Measurements from ENCODE around the gene PDX1.

The PDX1 gene

DNA sequence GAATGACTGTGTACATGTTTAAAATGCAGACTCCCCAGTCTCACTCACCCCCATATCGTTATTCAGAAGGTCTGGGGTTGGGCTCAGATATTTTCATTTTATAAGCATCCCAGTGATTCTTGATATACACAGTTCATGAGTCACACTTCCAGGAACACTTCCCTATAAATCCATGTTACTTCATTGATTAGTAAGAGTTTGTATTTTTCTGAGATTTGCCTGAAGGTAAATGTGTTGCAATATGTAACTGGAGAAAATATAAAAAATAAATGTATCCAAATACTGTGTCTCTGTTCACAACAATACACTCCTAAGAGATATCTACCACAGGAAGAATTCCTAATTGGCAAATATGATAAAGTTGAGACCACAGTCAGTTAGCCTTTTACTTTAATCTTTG lies 6.6 kb upstream of the PDX1 start:
- Histone ChIP-seq H2AFZ (ENCODE audit: low read depth, low read length, severe bottlenecking) (no peak overlapping the region), H3K9ac (ENCODE audit: low read length) (no peak overlapping the region), H3K36me3 (ENCODE audit: low read length) (no peaks in the 10 kb centered on the region), H3F3A (ENCODE audit: insufficient read depth) (no peaks in the 10 kb centered on the region), H3K27me3 (ENCODE audit: low read length) (no peaks in the 10 kb centered on the region), H3K9me3 (ENCODE audit: insufficient read depth, low read length) (no peaks in the 10 kb centered on the region), H4K20me1 (ENCODE audit: low read depth, low read length) (no peaks in the 10 kb centered on the region), H3K27ac (ENCODE audit: low read depth, low read length) (no peak overlapping the region), H3K79me2 (ENCODE audit: insufficient read depth, low read length) (no peaks in the 10 kb centered on the region), H3K4me3 (ENCODE audit: insufficient read depth, low read length, poor library complexity, severe bottlenecking) (no peak overlapping the region), H3K4me2 (ENCODE audit: low read depth, low read length, poor library complexity, severe bottlenecking) (no peak overlapping the region), H3K9me2 (replicated peaks; ENCODE audit: insufficient read depth, low read length) (no peaks in the 10 kb centered on the region)
- TF ChIP-seq, protein P1, sequence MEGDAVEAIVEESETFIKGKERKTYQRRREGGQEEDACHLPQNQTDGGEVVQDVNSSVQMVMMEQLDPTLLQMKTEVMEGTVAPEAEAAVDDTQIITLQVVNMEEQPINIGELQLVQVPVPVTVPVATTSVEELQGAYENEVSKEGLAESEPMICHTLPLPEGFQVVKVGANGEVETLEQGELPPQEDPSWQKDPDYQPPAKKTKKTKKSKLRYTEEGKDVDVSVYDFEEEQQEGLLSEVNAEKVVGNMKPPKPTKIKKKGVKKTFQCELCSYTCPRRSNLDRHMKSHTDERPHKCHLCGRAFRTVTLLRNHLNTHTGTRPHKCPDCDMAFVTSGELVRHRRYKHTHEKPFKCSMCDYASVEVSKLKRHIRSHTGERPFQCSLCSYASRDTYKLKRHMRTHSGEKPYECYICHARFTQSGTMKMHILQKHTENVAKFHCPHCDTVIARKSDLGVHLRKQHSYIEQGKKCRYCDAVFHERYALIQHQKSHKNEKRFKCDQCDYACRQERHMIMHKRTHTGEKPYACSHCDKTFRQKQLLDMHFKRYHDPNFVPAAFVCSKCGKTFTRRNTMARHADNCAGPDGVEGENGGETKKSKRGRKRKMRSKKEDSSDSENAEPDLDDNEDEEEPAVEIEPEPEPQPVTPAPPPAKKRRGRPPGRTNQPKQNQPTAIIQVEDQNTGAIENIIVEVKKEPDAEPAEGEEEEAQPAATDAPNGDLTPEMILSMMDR (IDR thresholded peaks at IDR 0.05; ENCODE audit: insufficient read depth, low read length, poor library complexity, severe bottlenecking), result no peak
- no peak for TF ChIP-seq EZH2phosphoT487 (conservative IDR thresholded peaks at IDR 0.05; ENCODE audit: low read length)

DNA sequence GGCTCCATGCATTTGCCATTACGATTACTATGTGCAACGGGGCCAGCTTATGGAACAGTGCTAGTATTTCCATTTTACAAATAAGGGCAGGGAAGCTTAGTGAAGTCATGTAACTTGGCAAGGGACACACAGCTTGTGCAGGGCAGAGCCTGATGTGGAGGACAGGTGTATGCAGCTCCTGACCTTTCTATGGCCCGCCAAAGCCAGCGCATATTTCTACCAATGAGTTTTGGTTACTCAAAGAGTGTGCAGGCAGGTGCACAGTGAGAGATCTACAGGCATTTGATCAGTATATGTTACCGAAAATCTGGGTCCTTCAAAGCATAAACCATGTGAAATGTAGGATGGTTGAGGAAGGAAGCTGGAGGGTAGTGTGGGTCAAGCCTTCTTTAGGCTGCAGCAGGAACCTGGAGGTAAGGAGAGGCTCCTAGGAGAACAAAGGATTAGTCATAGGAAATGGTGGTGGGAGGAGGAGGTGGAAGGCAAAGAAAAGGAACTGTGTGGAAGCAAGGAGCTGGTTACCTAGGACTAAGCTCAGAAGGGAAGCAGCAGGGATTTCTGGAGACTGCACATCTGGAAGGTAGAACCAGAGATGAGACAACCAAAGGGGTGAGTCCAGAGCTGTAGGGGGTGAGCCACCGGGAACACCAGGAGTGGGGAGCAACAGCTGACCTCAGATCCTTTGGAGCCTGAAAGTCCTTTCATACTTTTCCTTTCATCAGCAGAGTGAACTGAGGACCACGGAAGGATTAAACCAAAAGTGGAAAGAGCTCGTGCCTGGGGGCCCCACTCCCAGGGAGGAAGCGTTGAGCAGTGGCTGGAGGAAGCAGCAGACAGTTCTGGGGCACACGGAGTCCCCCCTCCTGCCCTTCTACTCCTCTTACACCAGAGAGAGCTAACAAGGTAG lies 4.2 kb upstream of the PDX1 start:
- H3K4me3 ChIP-seq (ENCODE audit: insufficient read depth, low read length, poor library complexity, severe bottlenecking), result no peak overlapping the region
- H3K9me2 ChIP-seq (replicated peaks; ENCODE audit: insufficient read depth, low read length), result no peaks in the 10 kb centered on the region
- H3K36me3 ChIP-seq (ENCODE audit: low read length), result no peaks in the 10 kb centered on the region
- no peaks in the 10 kb centered on the region for H3K27me3 ChIP-seq (ENCODE audit: low read length)
- H3K4me2 ChIP-seq (ENCODE audit: low read depth, low read length, poor library complexity, severe bottlenecking), result no peak overlapping the region
- no peak for TF ChIP-seq EZH2phosphoT487 (conservative IDR thresholded peaks at IDR 0.05; ENCODE audit: low read length)
- TF ChIP-seq, protein P1 (IDR thresholded peaks at IDR 0.05; ENCODE audit: insufficient read depth, low read length, poor library complexity, severe bottlenecking), result no peak
- no peaks in the 10 kb centered on the region for H3F3A ChIP-seq (ENCODE audit: insufficient read depth)
- no peaks in the 10 kb centered on the region for H4K20me1 ChIP-seq (ENCODE audit: low read depth, low read length)
- H2AFZ ChIP-seq (ENCODE audit: low read depth, low read length, severe bottlenecking), result no peak overlapping the region
- H3K9ac ChIP-seq (ENCODE audit: low read length), result no peak overlapping the region
- no peaks in the 10 kb centered on the region for H3K9me3 ChIP-seq (ENCODE audit: insufficient read depth, low read length)
- no peaks in the 10 kb centered on the region for H3K79me2 ChIP-seq (ENCODE audit: insufficient read depth, low read length)
- no peak overlapping the region for H3K27ac ChIP-seq (ENCODE audit: low read depth, low read length)

DNA sequence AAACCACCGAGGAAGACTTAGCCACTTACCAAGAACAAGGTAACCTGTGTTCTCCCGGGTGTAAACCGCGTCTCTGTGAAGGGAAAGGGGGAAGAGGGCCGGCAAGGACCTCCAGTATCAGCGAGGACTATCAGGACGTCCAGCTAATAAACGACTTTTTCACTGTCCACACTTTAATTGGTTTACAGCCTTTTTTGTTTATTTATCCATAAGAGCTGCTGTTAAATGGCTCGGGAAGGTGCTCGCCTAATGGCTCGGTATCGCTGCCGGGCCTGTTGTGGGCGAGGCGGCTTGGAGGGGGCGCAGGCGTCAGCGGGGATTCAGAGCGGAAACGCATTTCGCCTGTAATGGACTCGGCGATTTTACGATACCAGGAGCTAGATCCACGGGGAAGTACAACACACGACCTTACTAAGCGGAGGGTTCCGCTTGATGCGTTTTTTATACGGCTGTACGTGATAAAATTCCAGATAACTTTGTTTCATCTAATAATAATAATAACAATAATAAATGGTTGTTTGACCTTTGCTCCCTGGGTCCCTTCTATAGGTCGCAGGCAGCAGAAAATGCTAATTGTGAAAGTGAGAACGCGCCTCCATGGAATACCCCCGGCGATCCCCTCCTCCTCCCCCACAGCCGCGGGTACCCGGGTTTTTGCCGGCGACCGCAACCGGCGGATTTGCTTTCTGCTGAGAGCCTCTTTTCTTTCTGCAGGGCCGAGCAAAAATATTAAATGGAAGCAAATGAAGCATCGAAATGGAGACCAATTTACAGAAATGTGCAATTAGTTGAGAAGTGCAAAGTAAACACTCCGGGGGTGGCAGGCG lies 2.5 kb upstream of the PDX1 start:
- H3K4me2 ChIP-seq (ENCODE audit: low read depth, low read length, poor library complexity, severe bottlenecking), result no peak overlapping the region
- H3F3A ChIP-seq (ENCODE audit: insufficient read depth), result no peaks in the 10 kb centered on the region
- H3K79me2 ChIP-seq (ENCODE audit: insufficient read depth, low read length), result no peaks in the 10 kb centered on the region
- TF ChIP-seq, protein P1 (IDR thresholded peaks at IDR 0.05; ENCODE audit: insufficient read depth, low read length, poor library complexity, severe bottlenecking), result no peak
- TF ChIP-seq EZH2phosphoT487 (conservative IDR thresholded peaks at IDR 0.05; ENCODE audit: low read length), result no peak
- H4K20me1 ChIP-seq (ENCODE audit: low read depth, low read length), result no peaks in the 10 kb centered on the region
- H3K27me3 ChIP-seq (ENCODE audit: low read length), result no peaks in the 10 kb centered on the region
- no peak overlapping the region for H3K27ac ChIP-seq (ENCODE audit: low read depth, low read length)
- H3K9me3 ChIP-seq (ENCODE audit: insufficient read depth, low read length), result no peaks in the 10 kb centered on the region
- H3K36me3 ChIP-seq (ENCODE audit: low read length), result no peaks in the 10 kb centered on the region
- no peak overlapping the region for H2AFZ ChIP-seq (ENCODE audit: low read depth, low read length, severe bottlenecking)
- H3K9me2 ChIP-seq (replicated peaks; ENCODE audit: insufficient read depth, low read length), result no peaks in the 10 kb centered on the region
- no peak overlapping the region for H3K4me3 ChIP-seq (ENCODE audit: insufficient read depth, low read length, poor library complexity, severe bottlenecking)
- no peak overlapping the region for H3K9ac ChIP-seq (ENCODE audit: low read length)

Measured in SU-DHL-6 (cell line).